Colonic mucosa (tissue), 4 donors: Measurements from ENCODE around the gene MAPK8IP1. TPM values are rescaled to one million over a fixed set of nuclear protein-coding genes. Genes with fewer than 3 reads are reported as not detected.

Experiments used
- DNase-seq: peaks from one replicate; pipeline ENCODE4 v3.0.0-alpha.2; 2020
- H3K27ac ChIP-seq: fragments of 200-600 bp; one replicate; pipeline ENCODE4 v1.8.0; 2021
- H3K27me3 ChIP-seq: fragments of 200-600 bp; one replicate; pipeline ENCODE4 v1.8.0; 2021
- H3K36me3 ChIP-seq: fragments of 200-600 bp; one replicate; pipeline ENCODE4 v1.8.0; 2021
- H3K4me1 ChIP-seq: fragments of 200-600 bp; one replicate; pipeline ENCODE4 v1.8.0; 2021; ENCODE audit warnings: mild to moderate bottlenecking
- H3K4me3 ChIP-seq: fragments of 200-600 bp; one replicate; pipeline ENCODE4 v1.8.0; 2021
- H3K9ac ChIP-seq, 2 donors: one replicate each; pipeline ENCODE4 v1.7.0; 2013; ENCODE audit warnings: control low read depth in 2 of 2, low read depth in 2 of 2, low read length in 2 of 2
- H3K9me3 ChIP-seq: fragments of 200-600 bp; one replicate; pipeline ENCODE4 v1.8.0; 2021
- CTCF ChIP-seq: fragments of 200-600 bp; IDR thresholded peaks from one replicate; pipeline ENCODE4 v1.8.0; 2022; ENCODE audit warnings: antibody characterized with exemption, mild to moderate bottlenecking
- intact Hi-C: fragments of 100-400 bp; cut with DNase I; formaldehyde crosslinking; loops from one replicate; pipeline ENCODE4 v1.14.1; 2022
- total RNA-seq, 2 donors: library from RNA; stranded (reverse); fragmentation: NEBNext Ultra II Directional in 1 of 2; extraction: Animal tissue kit (Norgen Biotek cat#: 25700) in 1 of 2; gene quantifications; one replicate each; pipeline ENCODE4 v1.2.1, GENCODE V29; 2021
- donor health status: healthy.
- donor health status: DM: no; HTN: no; CAD: no.
- donor health status: DM: no; HTN: no; CAD: no.

MAPK8IP1 gene
- total RNA-seq, 2 donors from 2014 or later = 2.4 to 3.6 TPM

GRCh38 chr11:45930031-45930794 is 44.8 kb downstream of the MAPK8IP1 start:
- no peaks in the 10 kb centered on the region for H3K27me3 ChIP-seq
- H3K9me3 ChIP-seq = no peaks in the 10 kb centered on the region
- intact Hi-C loops = no loop called here
- DNase-seq = peak; percentile 74
- no peak overlapping the region for H3K27ac ChIP-seq
- H3K9ac ChIP-seq = no peak overlapping the region
- no peaks in the 10 kb centered on the region for H3K36me3 ChIP-seq
- no peak for TF ChIP-seq CTCF
- H3K4me1 ChIP-seq = no peaks in the 10 kb centered on the region
- H3K4me3 ChIP-seq = no peak overlapping the region

GRCh38 chr11:45930951-45931570 is 45.6 kb downstream of the MAPK8IP1 start:
- H3K36me3 ChIP-seq = no peaks in the 10 kb centered on the region
- H3K27me3 ChIP-seq = no peaks in the 10 kb centered on the region
- no peak for DNase-seq
- no peak overlapping the region for H3K9ac ChIP-seq
- TF ChIP-seq CTCF = no peak
- intact Hi-C loops = no loop called here
- no peaks in the 10 kb centered on the region for H3K9me3 ChIP-seq
- no peaks in the 10 kb centered on the region for H3K4me1 ChIP-seq
- no peak overlapping the region for H3K4me3 ChIP-seq
- H3K27ac ChIP-seq = no peak overlapping the region

- Histone ChIP-seq H3K4me1 (no peaks in the 10 kb centered on the region), H3K27me3 (no peaks in the 10 kb centered on the region), H3K36me3 (no peaks in the 10 kb centered on the region), H3K4me3 (no peak overlapping the region), H3K27ac (no peak overlapping the region), H3K9ac (no peak overlapping the region), H3K9me3 (no peaks in the 10 kb centered on the region)
- no peak for TF ChIP-seq CTCF
- no peak for DNase-seq
- intact Hi-C loops = no loop called here
These were observed 46.3 kb downstream of the MAPK8IP1 start for GRCh38 chr11:45931739-45932138.

- Histone ChIP-seq H3K4me3 (no peak overlapping the region), H3K27me3 (no peaks in the 10 kb centered on the region), H3K27ac (no peak overlapping the region), H3K36me3 (no peaks in the 10 kb centered on the region), H3K4me1 (no peaks in the 10 kb centered on the region), H3K9ac (no peak overlapping the region), H3K9me3 (no peaks in the 10 kb centered on the region)
- no peak for TF ChIP-seq CTCF
- DNase-seq = no peak
- intact Hi-C loops = no loop called here
These were observed 46.8 kb downstream of the MAPK8IP1 start for GRCh38 chr11:45932217-45932616.

- Histone ChIP-seq H3K4me3 (no peak overlapping the region), H3K4me1 (no peaks in the 10 kb centered on the region), H3K9me3 (no peaks in the 10 kb centered on the region), H3K27me3 (no peaks in the 10 kb centered on the region), H3K27ac (no peak overlapping the region), H3K36me3 (no peaks in the 10 kb centered on the region), H3K9ac (no peak overlapping the region)
- TF ChIP-seq CTCF = no peak
- intact Hi-C loops = no loop called here
- no peak for DNase-seq
These were observed 47.8 kb downstream of the MAPK8IP1 start for GRCh38 chr11:45933131-45933831.
